Measurements from ENCODE around the gene CDK13. TPM values are rescaled to one million over a fixed set of nuclear protein-coding genes. Genes with fewer than 3 reads are reported as not detected.

CDK13 gene
- total RNA-seq, 2 experiments from 2014 or later, result 135 to 138 TPM

DNA sequence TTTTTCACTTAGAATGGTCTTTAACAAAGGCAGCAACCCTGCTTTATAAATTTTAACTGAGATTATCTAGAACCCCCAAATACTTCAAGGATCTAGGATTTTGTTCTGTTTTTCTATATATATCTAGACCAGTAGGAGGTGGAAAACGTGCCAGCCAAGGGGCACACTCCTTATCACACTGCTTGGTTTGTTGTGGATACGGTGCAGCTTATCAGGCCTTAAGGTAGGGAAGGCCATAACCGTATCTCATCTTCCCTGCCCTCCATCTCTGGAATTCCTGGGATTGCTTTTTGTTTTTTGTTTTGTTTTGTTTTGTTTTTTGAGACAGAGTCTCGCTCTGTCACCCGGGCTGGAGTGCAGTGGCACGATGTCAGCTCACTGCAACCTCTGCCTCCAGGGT, 109.0 kb downstream of the CDK13 start:
- Histone ChIP-seq H3K9me3 (ENCODE audit: control insufficient read depth in 1 of 2, insufficient read depth in 1 of 2, low read length in 2 of 2) (no peaks in the 10 kb centered on the region), H3K4me3 (ENCODE audit: low read length) (no peak overlapping the region), H3K27me3 (ENCODE audit: control insufficient read depth in 1 of 2, insufficient read depth in 2 of 2, low read length in 2 of 2) (no peaks in the 10 kb centered on the region), H3K4me1 (ENCODE audit: insufficient read depth, low read length) (no peaks in the 10 kb centered on the region), H3K36me3 (ENCODE audit: insufficient read depth, low read length) (peaks cover 26% of the 10 kb centered on the region), H3K27ac (ENCODE audit: low read depth in 1 of 2, low read length in 2 of 2) (no peak overlapping the region)
- H3K27me3 Mint-ChIP-seq, result no peaks in the 10 kb centered on the region
- ChIA-PET POLR2A (no interaction called here), CTCF (interaction anchor here (1.6 kb wide), 1 partner anchor 75 kb away, joined by 3 read pairs; the partner anchor contains the start of genes MPLKIP and SUGCT)
- intact Hi-C loops (cut with DNase I, micrococcal nuclease), result no loop called here
- peaks cover 7% of the 10 kb centered on the region for H3K4me1 Mint-ChIP-seq (ENCODE audit: low read depth)
- H3K4me3 Mint-ChIP-seq, result no peak overlapping the region
- H3K9me3 Mint-ChIP-seq, result no peaks in the 10 kb centered on the region
- DNase-seq (no peak), ATAC-seq (ENCODE audit: poor library complexity) (no peak)
- H3K36me3 Mint-ChIP-seq (ENCODE audit: low read depth), result peaks cover 56% of the 10 kb centered on the region
- TF ChIP-seq, protein P1, sequence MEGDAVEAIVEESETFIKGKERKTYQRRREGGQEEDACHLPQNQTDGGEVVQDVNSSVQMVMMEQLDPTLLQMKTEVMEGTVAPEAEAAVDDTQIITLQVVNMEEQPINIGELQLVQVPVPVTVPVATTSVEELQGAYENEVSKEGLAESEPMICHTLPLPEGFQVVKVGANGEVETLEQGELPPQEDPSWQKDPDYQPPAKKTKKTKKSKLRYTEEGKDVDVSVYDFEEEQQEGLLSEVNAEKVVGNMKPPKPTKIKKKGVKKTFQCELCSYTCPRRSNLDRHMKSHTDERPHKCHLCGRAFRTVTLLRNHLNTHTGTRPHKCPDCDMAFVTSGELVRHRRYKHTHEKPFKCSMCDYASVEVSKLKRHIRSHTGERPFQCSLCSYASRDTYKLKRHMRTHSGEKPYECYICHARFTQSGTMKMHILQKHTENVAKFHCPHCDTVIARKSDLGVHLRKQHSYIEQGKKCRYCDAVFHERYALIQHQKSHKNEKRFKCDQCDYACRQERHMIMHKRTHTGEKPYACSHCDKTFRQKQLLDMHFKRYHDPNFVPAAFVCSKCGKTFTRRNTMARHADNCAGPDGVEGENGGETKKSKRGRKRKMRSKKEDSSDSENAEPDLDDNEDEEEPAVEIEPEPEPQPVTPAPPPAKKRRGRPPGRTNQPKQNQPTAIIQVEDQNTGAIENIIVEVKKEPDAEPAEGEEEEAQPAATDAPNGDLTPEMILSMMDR (IDR thresholded peaks at IDR 0.05), result no peak
- no peak overlapping the region for H3K27ac Mint-ChIP-seq

DNA sequence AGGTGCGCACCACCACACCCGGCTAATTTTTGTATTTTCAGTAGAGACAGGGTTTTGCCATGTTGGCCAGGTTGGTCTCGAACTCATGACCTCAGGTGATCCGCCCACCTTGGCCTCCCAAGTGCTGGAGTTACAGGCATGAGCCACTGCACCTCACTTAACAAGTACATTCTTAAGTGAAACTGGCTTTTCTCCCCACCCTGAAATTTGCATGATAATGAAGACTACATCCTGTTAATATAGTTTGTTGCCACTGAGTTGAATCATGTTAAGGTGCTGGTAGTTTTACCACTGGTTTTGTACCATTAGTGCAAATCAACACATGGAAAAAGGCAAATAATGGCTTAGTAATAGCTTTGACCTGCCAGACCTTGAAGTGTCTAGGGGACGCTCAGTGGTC, 122.2 kb downstream of the CDK13 start:
- intact Hi-C loops (cut with DNase I, micrococcal nuclease), result no loop called here
- H3K9me3 Mint-ChIP-seq, result no peaks in the 10 kb centered on the region
- Histone ChIP-seq H3K4me3 (ENCODE audit: low read length) (no peak overlapping the region), H3K9me3 (ENCODE audit: control insufficient read depth in 1 of 2, insufficient read depth in 1 of 2, low read length in 2 of 2) (no peaks in the 10 kb centered on the region), H3K27me3 (ENCODE audit: control insufficient read depth in 1 of 2, insufficient read depth in 2 of 2, low read length in 2 of 2) (no peaks in the 10 kb centered on the region), H3K4me1 (ENCODE audit: insufficient read depth, low read length) (no peaks in the 10 kb centered on the region), H3K27ac (ENCODE audit: low read depth in 1 of 2, low read length in 2 of 2) (no peak overlapping the region), H3K36me3 (ENCODE audit: insufficient read depth, low read length) (peaks cover 2% of the 10 kb centered on the region)
- no peaks in the 10 kb centered on the region for H3K27me3 Mint-ChIP-seq
- H3K4me1 Mint-ChIP-seq (ENCODE audit: low read depth), result no peaks in the 10 kb centered on the region
- CTCF ChIA-PET, result no interaction called here
- H3K4me3 Mint-ChIP-seq, result no peak overlapping the region
- H3K27ac Mint-ChIP-seq, result no peak overlapping the region
- no peak for DNase-seq
- H3K36me3 Mint-ChIP-seq (ENCODE audit: low read depth), result peaks cover 27% of the 10 kb centered on the region
- no peak for ATAC-seq (ENCODE audit: poor library complexity)
- POLR2A ChIA-PET, result no interaction called here
- TF ChIP-seq, protein P1 (IDR thresholded peaks at IDR 0.05), result no peak

DNA sequence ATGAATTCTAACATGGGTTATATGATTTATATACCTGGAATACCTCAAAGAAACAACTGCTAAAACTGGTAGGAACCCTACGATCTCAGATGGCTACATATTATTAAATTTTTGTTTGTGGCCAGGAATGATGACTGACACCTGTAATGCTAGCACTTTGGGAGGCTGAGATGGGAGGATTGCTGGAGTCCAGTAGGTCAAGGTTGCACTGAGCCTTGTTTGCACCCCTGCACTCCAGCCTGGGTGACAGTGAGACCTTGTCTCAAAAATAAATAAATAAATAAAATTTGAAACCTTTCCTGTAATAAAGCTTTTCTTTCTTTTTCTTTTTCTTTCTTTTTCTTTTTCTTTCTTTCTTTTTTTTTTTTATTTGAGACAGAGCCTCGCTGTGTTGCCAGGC, 123.2 kb downstream of the CDK13 start:
- Mint-ChIP-seq H3K9me3 (no peaks in the 10 kb centered on the region), H3K4me3 (no peak overlapping the region), H3K27me3 (no peaks in the 10 kb centered on the region), H3K36me3 (ENCODE audit: low read depth) (peaks cover 27% of the 10 kb centered on the region), H3K4me1 (ENCODE audit: low read depth) (no peaks in the 10 kb centered on the region), H3K27ac (no peak overlapping the region)
- POLR2A ChIA-PET, result interaction anchor here (0.7 kb wide), 1 partner anchor 464 kb away, joined by 3 read pairs; no protein-coding TSS in a partner anchor
- intact Hi-C loops (cut with DNase I, micrococcal nuclease), result no loop called here
- DNase-seq, result no peak
- no peak overlapping the region for H3K4me3 ChIP-seq (ENCODE audit: low read length)
- no peak overlapping the region for H3K27ac ChIP-seq (ENCODE audit: low read depth in 1 of 2, low read length in 2 of 2)
- TF ChIP-seq, protein P1 (IDR thresholded peaks at IDR 0.05), result no peak
- no peak for ATAC-seq (ENCODE audit: poor library complexity)
- H3K36me3 ChIP-seq (ENCODE audit: insufficient read depth, low read length), result peaks cover under 1% of the 10 kb centered on the region
- no peaks in the 10 kb centered on the region for H3K4me1 ChIP-seq (ENCODE audit: insufficient read depth, low read length)
- no peaks in the 10 kb centered on the region for H3K27me3 ChIP-seq (ENCODE audit: control insufficient read depth in 1 of 2, insufficient read depth in 2 of 2, low read length in 2 of 2)
- H3K9me3 ChIP-seq (ENCODE audit: control insufficient read depth in 1 of 2, insufficient read depth in 1 of 2, low read length in 2 of 2), result no peaks in the 10 kb centered on the region
- CTCF ChIA-PET, result no interaction called here
